Effector memory CD4-positive, alpha-beta T cell (primary cell): ENCODE results near the gene FBN1.

ENCODE experiments used
- DNase-seq, 3 donors: peaks; one replicate each; pipeline ENCODE4 v3.0.0-alpha.2; 2020
- H3K27ac ChIP-seq: 2 replicates; pipeline ENCODE4 v1.7.0; 2013; ENCODE audit warnings: mild to moderate bottlenecking, low read length, moderate library complexity; ENCODE audit not compliant: insufficient read depth, poor library complexity, severe bottlenecking
- H3K27me3 ChIP-seq: replicated peaks from 2 replicates; pipeline ENCODE4 v1.7.0; 2013; ENCODE audit warnings: mild to moderate bottlenecking, low read length; ENCODE audit not compliant: insufficient read depth, control insufficient read depth, poor library complexity, severe bottlenecking
- H3K36me3 ChIP-seq: 2 replicates; pipeline ENCODE4 v1.7.0; 2013; ENCODE audit warnings: mild to moderate bottlenecking, low read length, moderate library complexity; ENCODE audit not compliant: control insufficient read depth, insufficient read depth
- H3K4me1 ChIP-seq: 2 replicates; pipeline ENCODE4 v1.7.0; 2013; ENCODE audit warnings: low read length, mild to moderate bottlenecking; ENCODE audit not compliant: control insufficient read depth, insufficient read depth, poor library complexity, severe bottlenecking
- H3K4me3 ChIP-seq: 2 replicates; pipeline ENCODE4 v1.7.0; 2013; ENCODE audit warnings: low read length, low read depth, mild to moderate bottlenecking; ENCODE audit not compliant: insufficient read depth, poor library complexity, severe bottlenecking
- H3K9me3 ChIP-seq: 2 replicates; pipeline ENCODE4 v1.7.0; 2013; ENCODE audit warnings: mild to moderate bottlenecking, low read length, moderate library complexity; ENCODE audit not compliant: control insufficient read depth

The FBN1 gene

GRCh38 chr15:48652510-48653076 is 7.1 kb upstream of the FBN1 start:
- Histone ChIP-seq H3K36me3 (no peaks in the 10 kb centered on the region), H3K4me3 (no peak overlapping the region), H3K9me3 (no peaks in the 10 kb centered on the region), H3K27me3 (no peaks in the 10 kb centered on the region), H3K4me1 (no peaks in the 10 kb centered on the region), H3K27ac (no peak overlapping the region)
- no peak for DNase-seq

- no peak overlapping the region for H3K4me3 ChIP-seq
- H3K9me3 ChIP-seq, result no peaks in the 10 kb centered on the region
- no peak overlapping the region for H3K27ac ChIP-seq
- H3K27me3 ChIP-seq, result no peaks in the 10 kb centered on the region
- H3K36me3 ChIP-seq, result no peaks in the 10 kb centered on the region
- no peaks in the 10 kb centered on the region for H3K4me1 ChIP-seq
- DNase-seq, result no peak
Observed at GRCh38 chr15:48650931-48651330, 5.4 kb upstream of the FBN1 start.

GRCh38 chr15:48647962-48648361 is 2.5 kb upstream of the FBN1 start:
- Histone ChIP-seq H3K4me3 (no peak overlapping the region), H3K4me1 (no peaks in the 10 kb centered on the region), H3K9me3 (no peaks in the 10 kb centered on the region), H3K27ac (no peak overlapping the region), H3K36me3 (no peaks in the 10 kb centered on the region), H3K27me3 (no peaks in the 10 kb centered on the region)
- no peak for DNase-seq

- no peaks in the 10 kb centered on the region for H3K9me3 ChIP-seq
- no peaks in the 10 kb centered on the region for H3K36me3 ChIP-seq
- DNase-seq, result no peak
- no peak overlapping the region for H3K27ac ChIP-seq
- no peaks in the 10 kb centered on the region for H3K27me3 ChIP-seq
- no peaks in the 10 kb centered on the region for H3K4me1 ChIP-seq
- no peak overlapping the region for H3K4me3 ChIP-seq
Observed at GRCh38 chr15:48646331-48646730, 822 bp upstream of the FBN1 start.

- Histone ChIP-seq H3K9me3 (no peaks in the 10 kb centered on the region), H3K4me1 (no peaks in the 10 kb centered on the region), H3K4me3 (no peak overlapping the region), H3K27ac (no peak overlapping the region), H3K36me3 (no peaks in the 10 kb centered on the region), H3K27me3 (no peaks in the 10 kb centered on the region)
- no peak for DNase-seq
Observed at GRCh38 chr15:48644827-48645557, 517 bp downstream of the FBN1 start.

GRCh38 chr15:48644467-48644826 is 1.1 kb downstream of the FBN1 start:
- Histone ChIP-seq H3K27ac (no peak overlapping the region), H3K4me1 (no peaks in the 10 kb centered on the region), H3K36me3 (no peaks in the 10 kb centered on the region), H3K27me3 (no peaks in the 10 kb centered on the region), H3K9me3 (no peaks in the 10 kb centered on the region), H3K4me3 (no peak overlapping the region)
- DNase-seq, result no peak

- no peaks in the 10 kb centered on the region for H3K27me3 ChIP-seq
- H3K4me3 ChIP-seq, result no peak overlapping the region
- DNase-seq, result no peak
- no peak overlapping the region for H3K27ac ChIP-seq
- no peaks in the 10 kb centered on the region for H3K36me3 ChIP-seq
- no peaks in the 10 kb centered on the region for H3K9me3 ChIP-seq
- no peaks in the 10 kb centered on the region for H3K4me1 ChIP-seq
Observed at GRCh38 chr15:48643776-48644466, 1.6 kb downstream of the FBN1 start.

- DNase-seq, result no peak
- H3K27me3 ChIP-seq, result no peaks in the 10 kb centered on the region
- H3K27ac ChIP-seq, result no peak overlapping the region
Observed at GRCh38 chr15:48643206-48643605, 2.3 kb downstream of the FBN1 start.

GRCh38 chr15:48642795-48643194 is 2.7 kb downstream of the FBN1 start:
- Histone ChIP-seq H3K27me3 (no peaks in the 10 kb centered on the region), H3K4me1 (no peaks in the 10 kb centered on the region), H3K27ac (no peak overlapping the region), H3K9me3 (no peaks in the 10 kb centered on the region), H3K36me3 (no peaks in the 10 kb centered on the region), H3K4me3 (no peak overlapping the region)
- DNase-seq, result no peak

More at GRCh38 chr15:48643206-48643605, 2.3 kb downstream of the FBN1 start:
- Histone ChIP-seq H3K4me3 (no peak overlapping the region), H3K4me1 (no peaks in the 10 kb centered on the region), H3K9me3 (no peaks in the 10 kb centered on the region), H3K36me3 (no peaks in the 10 kb centered on the region)

- H3K36me3 ChIP-seq, result no peaks in the 10 kb centered on the region
- no peak overlapping the region for H3K4me3 ChIP-seq
- H3K27ac ChIP-seq, result no peak overlapping the region
- H3K27me3 ChIP-seq, result no peaks in the 10 kb centered on the region
- DNase-seq, result no peak
- no peaks in the 10 kb centered on the region for H3K9me3 ChIP-seq
- H3K4me1 ChIP-seq, result no peaks in the 10 kb centered on the region
Observed at GRCh38 chr15:48641416-48641815, 4.1 kb downstream of the FBN1 start.
